ENCODE results near the gene PCNT. TPM values are rescaled to one million over a fixed set of nuclear protein-coding genes. Genes with fewer than 3 reads are reported as not detected.

PCNT gene
- total and polyA plus RNA-seq, 10 of the 15 experiments (the other 5 are each of a cell fraction or from before 2014, with no cell fraction given): 2.9 to 39.6 (median 20.5) TPM

DNA sequence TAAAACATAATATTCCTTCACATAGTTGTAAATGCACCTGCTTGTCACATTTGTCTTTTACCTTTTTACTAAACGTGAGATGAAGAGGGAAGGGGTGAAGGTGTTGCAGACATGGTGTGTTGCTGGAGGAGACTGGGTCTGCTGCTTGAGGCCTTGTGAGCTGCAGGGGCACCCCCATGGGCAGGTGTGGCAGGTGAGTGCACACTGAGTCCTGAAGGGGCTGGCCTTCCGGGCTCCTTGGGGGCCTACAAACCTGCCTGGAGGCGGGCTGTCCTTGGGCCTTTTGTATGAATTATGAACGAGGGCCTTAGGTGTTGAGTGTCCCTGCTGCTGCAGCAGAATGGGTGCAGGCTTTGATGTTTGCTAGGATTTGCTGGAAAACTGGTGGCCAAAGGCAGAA is 3.8 kb downstream of the PCNT start (continued):
- TF ChIP-seq, protein P1, sequence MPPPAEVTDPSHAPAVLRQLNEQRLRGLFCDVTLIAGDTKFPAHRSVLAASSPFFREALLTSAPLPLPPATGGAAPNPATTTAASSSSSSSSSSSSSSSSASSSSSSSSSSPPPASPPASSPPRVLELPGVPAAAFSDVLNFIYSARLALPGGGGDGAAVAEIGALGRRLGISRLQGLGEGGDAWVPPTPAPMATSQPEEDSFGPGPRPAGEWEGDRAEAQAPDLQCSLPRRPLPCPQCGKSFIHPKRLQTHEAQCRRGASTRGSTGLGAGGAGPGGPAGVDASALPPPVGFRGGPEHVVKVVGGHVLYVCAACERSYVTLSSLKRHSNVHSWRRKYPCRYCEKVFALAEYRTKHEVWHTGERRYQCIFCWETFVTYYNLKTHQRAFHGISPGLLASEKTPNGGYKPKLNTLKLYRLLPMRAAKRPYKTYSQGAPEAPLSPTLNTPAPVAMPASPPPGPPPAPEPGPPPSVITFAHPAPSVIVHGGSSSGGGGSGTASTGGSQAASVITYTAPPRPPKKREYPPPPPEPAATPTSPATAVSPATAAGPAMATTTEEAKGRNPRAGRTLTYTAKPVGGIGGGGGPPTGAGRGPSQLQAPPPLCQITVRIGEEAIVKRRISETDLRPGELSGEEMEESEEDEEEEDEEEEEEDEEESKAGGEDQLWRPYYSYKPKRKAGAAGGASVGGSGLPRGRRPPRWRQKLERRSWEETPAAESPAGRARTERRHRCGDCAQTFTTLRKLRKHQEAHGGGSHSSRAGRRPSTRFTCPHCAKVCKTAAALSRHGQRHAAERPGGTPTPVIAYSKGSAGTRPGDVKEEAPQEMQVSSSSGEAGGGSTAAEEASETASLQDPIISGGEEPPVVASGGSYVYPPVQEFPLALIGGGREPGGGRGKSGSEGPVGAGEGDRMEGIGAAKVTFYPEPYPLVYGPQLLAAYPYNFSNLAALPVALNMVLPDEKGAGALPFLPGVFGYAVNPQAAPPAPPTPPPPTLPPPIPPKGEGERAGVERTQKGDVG (CRISPR knock-in tag; IDR thresholded peaks at IDR 0.05): no peak
- TF ChIP-seq, protein P2, sequence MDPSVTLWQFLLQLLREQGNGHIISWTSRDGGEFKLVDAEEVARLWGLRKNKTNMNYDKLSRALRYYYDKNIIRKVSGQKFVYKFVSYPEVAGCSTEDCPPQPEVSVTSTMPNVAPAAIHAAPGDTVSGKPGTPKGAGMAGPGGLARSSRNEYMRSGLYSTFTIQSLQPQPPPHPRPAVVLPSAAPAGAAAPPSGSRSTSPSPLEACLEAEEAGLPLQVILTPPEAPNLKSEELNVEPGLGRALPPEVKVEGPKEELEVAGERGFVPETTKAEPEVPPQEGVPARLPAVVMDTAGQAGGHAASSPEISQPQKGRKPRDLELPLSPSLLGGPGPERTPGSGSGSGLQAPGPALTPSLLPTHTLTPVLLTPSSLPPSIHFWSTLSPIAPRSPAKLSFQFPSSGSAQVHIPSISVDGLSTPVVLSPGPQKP (IDR thresholded peaks at IDR 0.05; ENCODE audit: low read depth, low read length): no peak
- no peak for TF ChIP-seq SMAD1 (IDR thresholded peaks at IDR 0.05; ENCODE audit: low read depth, partially characterized antibody)

DNA sequence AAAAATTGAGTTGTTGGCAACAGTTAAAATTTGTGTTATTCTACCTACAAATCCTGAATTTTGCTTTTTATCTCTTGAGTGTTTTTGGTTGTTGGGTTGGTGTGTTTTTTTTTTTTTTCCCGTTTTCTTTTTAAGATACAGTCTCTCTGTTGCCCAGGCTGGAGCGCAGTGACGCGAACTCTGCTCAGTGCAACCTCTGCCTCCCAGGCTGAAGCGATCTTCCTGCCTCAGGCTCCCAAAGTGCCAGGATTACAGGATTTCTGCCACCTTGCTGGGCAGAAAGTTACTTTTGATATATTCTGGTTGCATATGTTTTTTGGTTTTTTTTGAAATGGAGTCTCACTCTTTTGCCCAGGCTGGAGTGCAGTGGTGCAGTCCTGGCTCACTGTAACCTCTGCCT is 4.2 kb downstream of the PCNT start:
- Histone ChIP-seq H3K79me2 (ENCODE audit: control insufficient read depth, insufficient read depth, low read length) (peaks cover 28% of the 10 kb centered on the region), H3K4me1 (ENCODE audit: control insufficient read depth, insufficient read depth, low read length) (no peaks in the 10 kb centered on the region), H3K36me3 (ENCODE audit: control insufficient read depth in 2 of 2, insufficient read depth in 2 of 2, low read length in 1 of 2) (peaks cover 2 to 11% of the 10 kb centered on the region in 2 experiments), H3K27ac (ENCODE audit: control insufficient read depth, insufficient read depth) (no peak overlapping the region), H3K9ac (ENCODE audit: control insufficient read depth, insufficient read depth, low read length) (no peak overlapping the region), H3K4me2 (ENCODE audit: control insufficient read depth, insufficient read depth) (no peak overlapping the region), H2AFZ (ENCODE audit: control insufficient read depth, low read depth, low read length) (no peak overlapping the region), H3K4me3 (no peak overlapping the region), H3K9me3 (replicated peaks; ENCODE audit: control insufficient read depth, insufficient read depth, low read length) (no peaks in the 10 kb centered on the region), H3K27me3 (replicated peaks in 1 of 2; ENCODE audit: control insufficient read depth in 2 of 2, insufficient read depth in 2 of 2, low read length in 1 of 2) (no peaks in the 10 kb centered on the region), H4K20me1 (ENCODE audit: control insufficient read depth, insufficient read depth) (no peaks in the 10 kb centered on the region)
- ChIA-PET SMC1A (ENCODE audit: uncharacterized antibody, unreplicated experiment) (no interaction called here), CTCF (no interaction called here), POLR2A (no interaction called here), RAD21 (ENCODE audit: unreplicated experiment) (no interaction called here)
- ATAC-seq (no peak), FAIRE-seq (no peak), DNase-seq (ENCODE audit: low read depth, low spot score) (no peak)
- no TSS peak for BruUV-seq (replicated peaks)
- intact Hi-C loops (cut with micrococcal nuclease; ENCODE audit: unreplicated experiment): no loop called here
- in situ Hi-C loops (cut with MboI): no loop called here
- WGBS (ENCODE audit: insufficient coverage, insufficient replicate concordance, low lambda C conversion rate, missing lambda C conversion rate): 80% methylated on average over 5 of the region's 5 CpGs
- TF ChIP-seq CEBPB (IDR thresholded peaks at IDR 0.05; ENCODE audit: borderline replicate concordance in 1 of 2, low read depth in 2 of 2, low read length in 2 of 2) (no peak), ESRRA (IDR thresholded peaks at IDR 0.05; ENCODE audit: low read length) (no peak), LARP7 (IDR thresholded peaks at IDR 0.05) (no peak), SMARCA5 (IDR thresholded peaks at IDR 0.05) (no peak), NR2C1 (IDR thresholded peaks at IDR 0.05) (no peak), MYB (IDR thresholded peaks at IDR 0.05; ENCODE audit: borderline replicate concordance, low read depth, low read length) (no peak), FOXK2 (IDR thresholded peaks at IDR 0.05) (no peak), NFIC (IDR thresholded peaks at IDR 0.05; ENCODE audit: low read depth, low read length) (no peak), CREM (IDR thresholded peaks at IDR 0.05; ENCODE audit: low read depth) (no peak), SMAD5 (IDR thresholded peaks at IDR 0.05; ENCODE audit: low read depth) (no peak)
- TF ChIP-seq, protein P3, sequence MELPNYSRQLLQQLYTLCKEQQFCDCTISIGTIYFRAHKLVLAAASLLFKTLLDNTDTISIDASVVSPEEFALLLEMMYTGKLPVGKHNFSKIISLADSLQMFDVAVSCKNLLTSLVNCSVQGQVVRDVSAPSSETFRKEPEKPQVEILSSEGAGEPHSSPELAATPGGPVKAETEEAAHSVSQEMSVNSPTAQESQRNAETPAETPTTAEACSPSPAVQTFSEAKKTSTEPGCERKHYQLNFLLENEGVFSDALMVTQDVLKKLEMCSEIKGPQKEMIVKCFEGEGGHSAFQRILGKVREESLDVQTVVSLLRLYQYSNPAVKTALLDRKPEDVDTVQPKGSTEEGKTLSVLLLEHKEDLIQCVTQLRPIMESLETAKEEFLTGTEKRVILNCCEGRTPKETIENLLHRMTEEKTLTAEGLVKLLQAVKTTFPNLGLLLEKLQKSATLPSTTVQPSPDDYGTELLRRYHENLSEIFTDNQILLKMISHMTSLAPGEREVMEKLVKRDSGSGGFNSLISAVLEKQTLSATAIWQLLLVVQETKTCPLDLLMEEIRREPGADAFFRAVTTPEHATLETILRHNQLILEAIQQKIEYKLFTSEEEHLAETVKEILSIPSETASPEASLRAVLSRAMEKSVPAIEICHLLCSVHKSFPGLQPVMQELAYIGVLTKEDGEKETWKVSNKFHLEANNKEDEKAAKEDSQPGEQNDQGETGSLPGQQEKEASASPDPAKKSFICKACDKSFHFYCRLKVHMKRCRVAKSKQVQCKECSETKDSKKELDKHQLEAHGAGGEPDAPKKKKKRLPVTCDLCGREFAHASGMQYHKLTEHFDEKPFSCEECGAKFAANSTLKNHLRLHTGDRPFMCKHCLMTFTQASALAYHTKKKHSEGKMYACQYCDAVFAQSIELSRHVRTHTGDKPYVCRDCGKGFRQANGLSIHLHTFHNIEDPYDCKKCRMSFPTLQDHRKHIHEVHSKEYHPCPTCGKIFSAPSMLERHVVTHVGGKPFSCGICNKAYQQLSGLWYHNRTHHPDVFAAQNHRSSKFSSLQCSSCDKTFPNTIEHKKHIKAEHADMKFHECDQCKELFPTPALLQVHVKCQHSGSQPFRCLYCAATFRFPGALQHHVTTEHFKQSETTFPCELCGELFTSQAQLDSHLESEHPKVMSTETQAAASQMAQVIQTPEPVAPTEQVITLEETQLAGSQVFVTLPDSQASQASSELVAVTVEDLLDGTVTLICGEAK (IDR thresholded peaks at IDR 0.05; ENCODE audit: borderline replicate concordance): no peak
